H1 (cell line): ENCODE data around the gene TMPO. TPM values are rescaled to one million over a fixed set of nuclear protein-coding genes. Genes with fewer than 3 reads are reported as not detected.

Experiments used
- ASH2L ChIP-seq: fragments of 200-600, 300-600 bp; sonication (generic); IDR thresholded peaks from one replicate; pipeline ENCODE4 v1.7.1; 2017; ENCODE audit warnings: low read length
- ATF3 ChIP-seq: IDR thresholded peaks from 2 replicates; pipeline ENCODE4 v1.6.1; 2011; ENCODE audit warnings: low read depth, mild to moderate bottlenecking, low read length; ENCODE audit not compliant: insufficient read depth
- BCL11A ChIP-seq, 2 experiments: IDR thresholded peaks; one replicate each; pipeline ENCODE4 v1.6.1; 2011; ENCODE audit warnings: low read depth in 2 of 2, low read length in 2 of 2, mild to moderate bottlenecking in 2 of 2
- CTCF ChIP-seq, 3 experiments: IDR thresholded peaks; 1 replicate in 2 of 3; 2 replicates in 1 of 3; pipeline versions ENCODE4 v1.5.1 to v1.6.1; 2011; ENCODE audit warnings: low read length in 3 of 3, mild to moderate bottlenecking in 3 of 3, inconsistent platforms in 2 of 3, low read depth in 1 of 3, moderate library complexity in 1 of 3; ENCODE audit not compliant: insufficient read depth in 1 of 3; ENCODE audit errors: control extremely low read depth in 1 of 3
- EGR1 ChIP-seq: IDR thresholded peaks from 2 replicates; pipeline ENCODE4 v1.6.1; 2011; ENCODE audit warnings: low read depth, low read length, borderline replicate concordance
- FOSL1 ChIP-seq: IDR thresholded peaks from 2 replicates; pipeline ENCODE4 v1.6.1; 2011; ENCODE audit warnings: mild to moderate bottlenecking, low read depth, low read length, moderate library complexity; ENCODE audit not compliant: insufficient read depth
- MAX ChIP-seq: IDR thresholded peaks from 2 replicates; pipeline ENCODE4 v1.6.1; 2012; ENCODE audit warnings: inconsistent platforms
- PHF8 ChIP-seq: fragments of 200-600 bp; sonication (generic); conservative IDR thresholded peaks from 2 replicates; pipeline ENCODE4 v1.7.1; 2012; ENCODE audit warnings: low read depth, mild to moderate bottlenecking, inconsistent platforms, low read length, moderate library complexity
- RAD21 ChIP-seq, 2 experiments: IDR thresholded peaks in 1 of 2; conservative IDR thresholded peaks in 1 of 2; 2 replicates each; pipeline ENCODE4 v1.6.1; 2011; ENCODE audit warnings: low read depth in 2 of 2, low read length in 2 of 2, improper control_type of control experiment in 1 of 2, inconsistent platforms in 1 of 2, mild to moderate bottlenecking in 1 of 2, moderate library complexity in 1 of 2
- RBBP5 ChIP-seq: IDR thresholded peaks from 2 replicates; pipeline ENCODE4 v1.7.1; 2012; ENCODE audit warnings: low read depth, mild to moderate bottlenecking, inconsistent platforms, low read length, moderate library complexity, borderline replicate concordance
- RFX5 ChIP-seq: IDR thresholded peaks from 2 replicates; pipeline ENCODE4 v1.6.1; 2011; ENCODE audit warnings: low read depth, low read length, improper control_type of control experiment, borderline replicate concordance
- RNF2 ChIP-seq: fragments of 200-900, 300-1000 bp; sonication (generic); IDR thresholded peaks from 2 replicates; pipeline ENCODE4 v1.7.1; 2016; ENCODE audit warnings: borderline replicate concordance, low read depth, mild to moderate bottlenecking, antibody characterized with exemption, low read length; ENCODE audit not compliant: poor library complexity, severe bottlenecking; ENCODE audit errors: missing control alignments
- SAP30 ChIP-seq: fragments of 300-600 bp; sonication (generic); IDR thresholded peaks from 2 replicates; pipeline ENCODE4 v1.7.1; 2012; ENCODE audit warnings: low read length, moderate library complexity, mild to moderate bottlenecking, inconsistent platforms; ENCODE audit not compliant: insufficient read depth, insufficient replicate concordance
- SP4 ChIP-seq: IDR thresholded peaks from 2 replicates; pipeline ENCODE4 v1.6.1; 2012; ENCODE audit warnings: low read length, inconsistent platforms
- SRF ChIP-seq: IDR thresholded peaks from 2 replicates; pipeline ENCODE4 v1.6.1; 2011; ENCODE audit warnings: mild to moderate bottlenecking, low read depth, low read length, moderate library complexity
- TAF7 ChIP-seq: optimal IDR thresholded peaks from 2 replicates; pipeline ENCODE3; 2011; ENCODE audit warnings: low read depth, mild to moderate bottlenecking, inconsistent platforms, low read length, moderate library complexity, borderline replicate concordance
- TEAD4 ChIP-seq: IDR thresholded peaks from 2 replicates; pipeline ENCODE4 v1.6.1; 2012; ENCODE audit warnings: low read depth, low read length, inconsistent platforms, mixed read lengths
- USF2 ChIP-seq: IDR thresholded peaks from 2 replicates; pipeline ENCODE4 v1.6.1; 2011; ENCODE audit warnings: low read length, improper control_type of control experiment
- polyA plus RNA-seq, 7 experiments: library from polyadenylated mRNA; depleted of rRNA in 3 of 7; stranded (reverse) in 5 of 7; unstranded in 2 of 7; fragments of >200 nt in 5 of 7; fragments of 200-250 nt in 2 of 7; gene quantifications; 1 replicate in 5 of 7; 2 replicates in 1 of 7; 4 replicates in 1 of 7; pipeline versions ENCODE4 v1.2.1 to v1.2.3, GENCODE V29; 2011 to 2013; ENCODE audit warnings: missing spikeins in 2 of 7, mixed read lengths in 2 of 7
- total RNA-seq: library from RNA; stranded (reverse); fragmentation: NEBNext Ultra II Directional; extraction: Animal tissue kit (Norgen Biotek cat#: 25700); gene quantifications from 2 replicates; pipeline ENCODE4 v1.2.1, GENCODE V29; 2021

TMPO gene
- total and polyA plus RNA-seq, 2 of the 8 experiments (the other 6 are each of a cell fraction or from before 2014, with no cell fraction given), result 43.9 to 195 TPM

- no peak; the same call in none of the 2 replicates for TF ChIP-seq PHF8
- TF ChIP-seq SAP30, result no peak
- no peak for TF ChIP-seq FOSL1
- TF ChIP-seq TEAD4, result no peak
- no peak for TF ChIP-seq SP4
- TF ChIP-seq EGR1, result peak; percentile 6; the same call in 1 of the 2 replicates
- TF ChIP-seq RFX5, result no peak
- peak; percentile 33 for TF ChIP-seq ASH2L
- no peak for TF ChIP-seq RNF2
- peak; percentile 80 for TF ChIP-seq MAX
- TF ChIP-seq CTCF (IDR thresholded peaks at IDR 0.05; ENCODE audit: control extremely low read depth in 1 of 3, insufficient read depth in 1 of 3, low read depth in 1 of 3, low read length in 3 of 3), result peak; percentile 27 to 46 (median 42); a peak in 3 of 4 replicates
- peak; percentile 46; the same call in 1 of the 2 replicates for TF ChIP-seq RBBP5
- peak; percentile 47 for TF ChIP-seq TAF7
- TF ChIP-seq BCL11A (IDR thresholded peaks at IDR 0.05; ENCODE audit: low read depth in 2 of 2, low read length in 2 of 2), result no peak
- TF ChIP-seq ATF3, result no peak
- no peak for TF ChIP-seq USF2
- no peak for TF ChIP-seq SRF
- peak; percentile 58 to 63 for TF ChIP-seq RAD21 (IDR thresholded peaks at IDR 0.05 in 1 of 2, conservative IDR thresholded peaks at IDR 0.05 in 1 of 2; ENCODE audit: low read depth in 2 of 2, low read length in 2 of 2)
Measured at GRCh38 chr12:98516111-98516873, 902 bp downstream of the TMPO start (continued).
